Adrenal gland (tissue), 12 donors: ENCODE measurements around the gene ACOX1. TPM values are rescaled to one million over a fixed set of nuclear protein-coding genes. Genes with fewer than 3 reads are reported as not detected.

Experiments
- DNase-seq, 7 donors: peaks; one replicate each; pipeline ENCODE4 v3.0.0-alpha.2; 2019 to 2020
- H3K27ac ChIP-seq, 5 donors: fragments of 200-600 bp; sonication (generic) in 4 of 5; 1 replicate in 3 of 5; 2 replicates in 2 of 5; pipeline versions ENCODE4 v1.5.1 to v1.8.0; 2016 to 2020; ENCODE audit warnings: mild to moderate bottlenecking in 1 of 5
- H3K27me3 ChIP-seq: fragments of 200-600 bp; 2 replicates; pipeline ENCODE4 v1.8.0; 2021
- H3K36me3 ChIP-seq, 2 donors: fragments of 200-600 bp; replicated peaks in 1 of 2; 1 replicate in 1 of 2; 2 replicates in 1 of 2; pipeline versions ENCODE4 v1.5.1 to v1.8.0; 2018 to 2022
- H3K4me1 ChIP-seq, 2 donors: fragments of 200-600 bp; replicated peaks in 1 of 2; 1 replicate in 1 of 2; 2 replicates in 1 of 2; pipeline versions ENCODE4 v1.5.1 to v1.8.0; 2018 to 2021
- H3K4me3 ChIP-seq, 4 donors: fragments of 200-600 bp; sonication (generic) in 3 of 4; one replicate each; pipeline ENCODE4 v1.5.1; 2016 to 2018
- H3K9me3 ChIP-seq, 3 donors: fragments of 200-600 bp; sonication (generic) in 1 of 3; replicated peaks in 1 of 3; 1 replicate in 2 of 3; 2 replicates in 1 of 3; pipeline versions ENCODE4 v1.5.1 to v1.8.0; 2016 to 2021
- CTCF ChIP-seq, 6 experiments: fragments of 450-650 bp in 4 of 6; fragments of 200-600 bp in 2 of 6; sonication (generic) in 1 of 6; IDR thresholded peaks; 1 replicate in 5 of 6; 2 replicates in 1 of 6; pipeline versions ENCODE4 v1.5.1 to v1.8.0; 2016 to 2021; ENCODE audit warnings: antibody characterized with exemption in 6 of 6, mild to moderate bottlenecking in 2 of 6, moderate library complexity in 1 of 6
- POLR2A ChIP-seq, 2 donors: fragments of 450-650 bp; IDR thresholded peaks; one replicate each; pipeline ENCODE4 v1.6.1; 2017; ENCODE audit warnings: antibody characterized with exemption in 2 of 2, mild to moderate bottlenecking in 2 of 2, moderate library complexity in 1 of 2
- WGBS, 4 donors: extraction: QIAGEN DNeasy Blood & Tissue Kit in 2 of 4; methylation state at CpG; one replicate each; pipeline versions ENCODE4 v1.1.5 to v1.1.7; 2013 to 2017; 5-methylcytosine and 5-hydroxymethylcytosine counted together
- intact Hi-C, 2 donors: fragments of 100-400 bp; cut with DNase I; formaldehyde crosslinking; loops; one replicate each; pipeline versions ENCODE4 v1.14.1 to v1.15.0; 2022 to 2023
- polyA plus RNA-seq, 3 donors: library from polyadenylated mRNA; stranded (reverse); fragments of 200-250 nt in 2 of 3; fragments of 350-450 nt in 1 of 3; fragmentation: Illumina TruSeq in 1 of 3; extraction: RNeasy Lipid Tissue Mini Kit (QIAGEN cat#74804) in 1 of 3; gene quantifications; one replicate each; pipeline ENCODE4 v1.2.3, GENCODE V29; 2013 to 2014
- total RNA-seq, 9 donors: library from RNA; depleted of rRNA in 4 of 9; stranded (reverse); fragments of >200 nt in 4 of 9; fragments of 120-200 nt in 1 of 9; fragmentation: NEBNext Ultra II Directional in 1 of 9; extraction: Animal tissue kit (Norgen Biotek cat#: 25700) in 1 of 9; gene quantifications; one replicate each; pipeline versions ENCODE4 v1.1.0 to v1.2.4, GENCODE V29; 2013 to 2023
- donor health status: healthy with polysubstance abuse.
- donor health status: Bipolar disorder and iron deficiency.
- donor health status: DM: yes; HTN: yes; CAD: no.
- donor health status: DM: no; HTN: no; CAD: no.
- donor health status: DM: no; HTN: no; CAD: no.
- donor health status: DM: yes; HTN: yes; CAD: no.

The ACOX1 gene
- total and polyA plus RNA-seq, 12 donors = 28.9 to 109 (median 69.1) TPM

DNA sequence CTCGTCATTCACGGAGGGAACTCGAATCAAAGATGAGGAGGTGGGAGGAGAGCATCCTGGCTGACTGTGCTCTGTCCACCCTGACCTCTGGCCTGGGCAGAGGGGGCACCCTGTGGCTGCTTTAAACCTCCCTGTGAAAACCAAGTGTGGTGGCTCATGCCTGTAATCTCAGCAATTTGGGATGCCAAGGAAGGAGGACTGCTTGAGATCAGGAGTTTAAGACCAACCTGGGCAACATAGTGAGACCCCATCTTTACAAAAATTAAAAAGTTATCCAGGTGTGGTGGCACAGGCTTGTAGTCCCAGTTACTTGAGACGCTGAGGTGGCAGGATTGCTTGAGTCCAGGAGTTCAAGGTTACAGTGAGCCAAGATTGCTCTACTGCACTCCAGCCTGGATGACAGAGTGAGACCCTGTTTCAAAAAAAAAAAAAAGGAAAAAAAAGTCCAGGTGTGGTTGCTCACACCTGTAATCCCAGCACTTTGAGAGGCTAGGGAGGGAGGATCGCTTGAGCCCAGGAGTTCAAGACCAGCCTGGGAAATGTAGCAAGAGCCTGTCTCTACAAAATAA lies 15.9 kb upstream of the ACOX1 start:
- TF ChIP-seq POLR2A (IDR thresholded peaks at IDR 0.05) (no peak), CTCF (IDR thresholded peaks at IDR 0.05) (no peak)
- H3K4me3 ChIP-seq = no peak overlapping the region
- intact Hi-C loops = no loop called here
- H3K27ac ChIP-seq = no peak overlapping the region
- H3K27me3 ChIP-seq = no peaks in the 10 kb centered on the region
- no peaks in the 10 kb centered on the region for H3K9me3 ChIP-seq
- WGBS, 4 donors = 82 to 95% (median 91%) methylated on average over 5 of the region's 5 CpGs
- H3K4me1 ChIP-seq = no peaks in the 10 kb centered on the region
- peaks cover 0 to 13% of the 10 kb centered on the region in 2 donors for H3K36me3 ChIP-seq
- no peak for DNase-seq

DNA sequence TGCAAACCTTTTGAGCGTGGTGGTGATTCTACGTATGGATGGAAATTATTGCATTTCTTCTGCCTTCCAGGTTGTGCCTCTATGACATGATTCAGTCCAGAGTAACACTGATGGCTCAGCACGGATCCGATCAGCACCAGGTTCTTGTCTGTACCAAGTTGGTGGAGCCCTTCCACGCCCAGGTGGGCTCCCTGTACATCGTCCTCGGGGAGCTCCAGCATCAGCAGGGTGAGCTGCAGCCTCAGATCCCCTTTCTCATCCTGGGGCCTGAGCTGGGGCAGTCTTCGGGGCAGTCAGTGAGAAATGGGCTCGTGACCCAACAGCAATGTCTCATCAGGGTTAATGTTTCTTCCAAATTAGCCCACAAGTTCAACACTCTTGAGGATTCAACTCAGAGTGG lies 12.4 kb upstream of the ACOX1 start:
- Histone ChIP-seq H3K9me3 (no peaks in the 10 kb centered on the region), H3K4me1 (no peaks in the 10 kb centered on the region), H3K27me3 (no peaks in the 10 kb centered on the region), H3K36me3 (peaks cover 0 to 13% of the 10 kb centered on the region in 2 donors), H3K4me3 (no peak overlapping the region), H3K27ac (no peak overlapping the region)
- intact Hi-C loops = no loop called here
- DNase-seq = no peak
- no peak for TF ChIP-seq CTCF (IDR thresholded peaks at IDR 0.05)
- no peak for TF ChIP-seq POLR2A (IDR thresholded peaks at IDR 0.05)
- WGBS, 4 donors = 91 to 98% (median 95%) methylated on average over 7 to 9 of the region's 9 CpGs

DNA sequence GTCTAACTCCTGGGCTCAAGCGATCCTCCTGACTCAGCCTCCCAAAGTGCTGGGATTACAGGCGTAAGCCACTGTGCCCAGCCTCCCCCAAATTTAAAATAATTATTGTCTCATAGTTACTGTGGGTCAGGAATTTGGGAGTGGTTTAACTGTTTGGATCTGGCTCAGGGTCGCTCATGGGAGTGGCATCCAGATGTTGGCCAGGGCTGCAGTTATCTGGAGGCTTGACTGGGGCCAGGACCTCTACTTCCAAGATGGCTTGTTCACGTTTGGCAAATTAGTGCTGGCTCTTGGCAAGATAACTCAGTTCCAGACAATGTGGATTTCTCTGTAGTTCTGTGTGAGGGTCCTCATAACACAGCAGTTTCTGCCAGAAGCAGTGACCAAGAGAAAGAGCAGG lies 8.1 kb upstream of the ACOX1 start:
- DNase-seq = no peak
- Histone ChIP-seq H3K27me3 (no peaks in the 10 kb centered on the region), H3K36me3 (peaks cover 0 to 5% of the 10 kb centered on the region in 2 donors), H3K27ac (no peak overlapping the region), H3K4me3 (no peak overlapping the region), H3K9me3 (no peaks in the 10 kb centered on the region), H3K4me1 (peaks cover 11 to 24% of the 10 kb centered on the region in 2 donors)
- intact Hi-C loops = no loop called here
- 74 to 91% (median 81%) methylated on average over 2 to 4 of the region's 4 CpGs for WGBS, 4 donors
- TF ChIP-seq POLR2A (IDR thresholded peaks at IDR 0.05) (no peak), CTCF (IDR thresholded peaks at IDR 0.05) (no peak)

GRCh38 chr17:75985986-75986385 lies 7.0 kb upstream of the ACOX1 start:
- no peaks in the 10 kb centered on the region for H3K27me3 ChIP-seq
- no peak for DNase-seq
- intact Hi-C loops = no loop called here
- H3K27ac ChIP-seq = no peak overlapping the region
- no peaks in the 10 kb centered on the region for H3K36me3 ChIP-seq
- TF ChIP-seq CTCF (IDR thresholded peaks at IDR 0.05) = no peak
- no peak for TF ChIP-seq POLR2A (IDR thresholded peaks at IDR 0.05)
- H3K4me1 ChIP-seq = peaks cover 14 to 32% of the 10 kb centered on the region in 2 donors
- WGBS, 4 donors = 92 to 97% (median 95%) methylated on average over 4 of the region's 4 CpGs
- H3K9me3 ChIP-seq = no peaks in the 10 kb centered on the region
- H3K4me3 ChIP-seq = no peak overlapping the region
